GM12874 (cell line): ENCODE data around the gene MYO1H.

Source experiments
- CTCF ChIP-seq: IDR thresholded peaks from 2 replicates; pipeline ENCODE4 v1.5.1; 2011; ENCODE audit warnings: low read depth, mild to moderate bottlenecking, control low read depth, low read length, moderate library complexity; ENCODE audit not compliant: insufficient read depth

Gene MYO1H

DNA sequence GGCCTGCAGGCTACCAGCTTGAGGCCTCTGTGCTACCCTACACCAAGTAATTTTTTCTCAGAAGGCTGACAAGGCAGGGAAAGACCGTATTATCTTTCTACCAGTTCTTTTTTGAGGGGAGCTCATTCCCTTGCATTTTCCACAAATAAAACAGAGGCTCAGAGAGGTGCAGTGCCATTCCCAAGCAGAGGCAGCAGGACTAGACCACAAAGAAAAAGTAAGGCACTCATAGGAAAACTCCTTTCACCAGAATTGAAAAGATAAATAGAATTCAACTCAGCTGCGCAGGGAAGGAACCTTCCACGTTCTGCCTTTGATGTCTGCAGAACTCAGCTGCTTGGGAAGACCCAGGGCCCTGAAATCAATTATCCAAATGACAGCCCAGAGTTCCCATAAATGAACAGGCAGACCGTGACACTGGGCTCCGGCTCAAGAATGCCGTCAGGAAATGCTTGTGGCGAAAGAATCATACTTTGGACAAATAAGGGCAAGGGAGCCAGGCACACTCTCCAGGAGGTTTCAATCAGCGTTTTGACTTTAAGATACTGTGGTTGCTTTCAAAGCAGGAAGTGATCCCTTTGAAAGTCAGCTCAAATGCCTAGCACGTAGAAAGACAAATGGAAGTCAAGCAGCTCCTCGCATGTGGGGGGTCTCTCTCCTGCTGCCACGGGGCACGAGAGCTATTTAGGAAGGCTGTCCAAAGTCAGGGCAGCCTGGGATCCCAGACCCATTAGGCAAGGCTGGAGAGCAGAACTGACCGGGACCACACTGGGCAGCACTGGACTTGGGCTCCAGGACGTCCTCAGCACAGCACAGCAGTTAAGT is 115.4 kb downstream of the MYO1H start:
- no peak for TF ChIP-seq CTCF

- TF ChIP-seq CTCF = no peak
Measured at GRCh38 chr12:109463756-109464155, 116.1 kb downstream of the MYO1H start.

DNA sequence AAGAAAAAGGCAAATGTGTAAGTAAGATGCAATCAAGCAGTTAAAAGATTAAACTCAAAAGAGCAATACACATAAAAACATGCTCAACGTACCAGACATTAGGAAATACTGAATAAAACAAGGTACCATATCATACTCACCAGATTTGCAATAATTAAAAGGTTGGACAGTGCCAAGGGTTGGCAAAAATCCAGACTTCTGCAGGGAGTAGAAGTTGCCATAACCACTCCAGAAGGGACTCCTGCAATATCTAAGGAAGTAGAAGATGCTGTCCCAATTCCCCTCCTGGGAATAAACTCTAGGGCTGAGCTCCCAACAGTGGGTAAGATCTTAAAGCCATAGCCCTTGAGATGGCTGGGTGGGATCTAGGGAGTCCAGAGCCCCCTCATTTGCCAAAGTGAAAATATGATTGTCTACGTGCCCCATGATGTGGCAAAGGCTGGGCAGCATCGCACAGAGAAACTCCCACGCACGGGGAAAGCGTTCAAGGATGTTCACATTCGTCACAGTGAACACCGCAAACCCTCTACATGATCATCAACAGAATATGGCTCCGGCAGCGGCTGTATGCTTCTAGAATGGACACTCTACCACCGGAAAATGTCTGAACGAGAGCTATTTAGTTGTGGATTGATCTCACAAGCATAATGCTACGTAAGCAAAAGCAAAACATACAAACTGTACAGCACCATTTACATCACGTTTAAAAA is 117.1 kb downstream of the MYO1H start:
- TF ChIP-seq CTCF = no peak

DNA sequence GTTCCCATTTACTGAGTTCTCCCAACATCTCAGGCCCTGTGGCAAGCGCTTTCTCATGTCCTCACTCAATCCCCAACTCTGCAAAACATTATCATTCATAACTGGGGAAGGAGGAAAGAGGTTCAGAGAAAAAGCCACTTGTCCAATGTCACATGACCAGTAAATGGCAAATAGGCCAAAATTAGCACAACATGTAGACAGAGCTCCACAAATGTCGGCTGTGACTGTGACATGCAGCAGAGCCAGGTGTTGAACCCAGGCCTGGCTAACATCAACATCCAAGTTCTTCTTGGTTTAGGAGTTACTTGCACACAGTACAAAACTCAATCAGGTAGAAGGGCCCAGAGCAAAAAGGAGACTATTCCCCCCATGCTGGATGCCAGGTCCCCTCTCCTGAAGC is 118.6 kb downstream of the MYO1H start:
- TF ChIP-seq CTCF = no peak

DNA sequence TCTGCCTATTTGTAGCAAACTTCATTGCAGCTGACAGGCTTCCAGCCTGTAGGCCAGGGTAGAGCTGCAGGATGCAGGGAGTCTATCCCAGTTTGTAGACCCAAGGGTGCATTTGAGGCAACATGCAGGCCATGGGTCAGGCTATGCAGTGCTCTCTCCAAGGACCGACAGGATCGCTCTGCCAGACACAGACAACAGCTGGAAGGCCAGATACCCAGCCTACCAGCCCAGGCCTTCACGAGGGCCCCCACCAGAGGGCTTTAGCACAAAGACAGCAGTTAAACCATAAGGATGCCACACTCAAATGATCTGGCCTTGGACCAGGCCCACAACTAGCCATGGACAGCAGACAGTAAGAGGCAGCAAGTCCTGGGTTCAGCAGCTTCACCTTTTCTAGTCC is 119.1 kb downstream of the MYO1H start:
- TF ChIP-seq CTCF = no peak

GRCh38 chr12:109467978-109468676 is 120.4 kb downstream of the MYO1H start:
- TF ChIP-seq CTCF = no peak

DNA sequence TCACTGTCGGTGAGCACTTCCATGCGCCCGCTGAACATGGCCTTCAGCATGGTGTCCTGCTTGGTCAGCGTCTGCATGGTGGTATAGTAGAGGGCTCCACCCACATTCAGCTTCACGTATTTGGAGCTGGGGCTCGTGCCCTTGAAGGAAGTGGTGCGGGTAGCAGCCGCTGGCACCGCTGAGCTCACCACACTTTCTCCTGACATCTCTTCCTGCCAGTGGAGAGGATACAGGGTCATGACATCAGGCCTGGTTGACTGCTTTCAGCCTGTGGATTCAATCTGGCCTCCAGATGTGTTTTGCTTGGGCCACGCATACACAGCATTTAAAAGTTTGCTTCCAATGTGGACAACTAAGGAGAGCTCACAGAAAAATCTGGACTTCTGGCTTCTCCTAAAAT is 121.8 kb downstream of the MYO1H start:
- no peak for TF ChIP-seq CTCF
